ENCODE data around the gene ADAMTS6. TPM values are rescaled to one million over a fixed set of nuclear protein-coding genes. Genes with fewer than 3 reads are reported as not detected.

The ADAMTS6 gene
- total RNA-seq, 3 donors from 2014 or later (not counting 1 experiment from before 2014, with no cell fraction given), result 0.47 to 1.4 (median 1.1) TPM

DNA sequence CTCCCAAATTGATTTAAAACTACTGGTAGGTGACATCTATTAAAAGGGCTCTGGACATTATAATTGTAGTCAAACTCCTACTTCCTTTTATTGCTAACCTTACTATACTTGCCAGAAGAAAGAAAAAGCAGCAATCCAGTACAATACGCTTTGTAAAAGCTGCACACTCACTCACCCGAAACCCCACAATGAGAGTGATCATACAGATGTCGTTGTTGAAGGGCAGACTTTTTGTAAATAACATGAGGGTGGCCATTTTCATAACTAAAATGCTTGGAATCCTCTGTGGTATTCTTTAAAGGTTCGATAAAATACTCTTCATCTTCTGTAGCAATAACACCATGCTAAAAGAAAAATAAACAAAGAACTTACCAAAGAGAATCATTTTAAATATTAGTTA, 21.7 kb downstream of the ADAMTS6 start:
- DNase-seq, result no peak
- Mint-ChIP-seq H3K4me3 (no peak overlapping the region), H3K36me3 (no peaks in the 10 kb centered on the region), H3K4me1 (no peaks in the 10 kb centered on the region), H3K9me3 (no peaks in the 10 kb centered on the region), H3K27me3 (ENCODE audit: low read depth in 2 of 2) (peaks cover 0 to 3% of the 10 kb centered on the region in 2 donors), H3K27ac (no peak overlapping the region)
- no peak for ATAC-seq
- Histone ChIP-seq H3K4me1 (ENCODE audit: control insufficient read depth, insufficient read depth, low read length) (no peaks in the 10 kb centered on the region), H3K9me3 (ENCODE audit: control insufficient read depth, insufficient read depth, low read length) (no peaks in the 10 kb centered on the region), H3K4me3 (ENCODE audit: low read length) (no peak overlapping the region), H3K27ac (ENCODE audit: low read length) (no peak overlapping the region), H3K36me3 (ENCODE audit: control insufficient read depth, insufficient read depth, low read length) (no peaks in the 10 kb centered on the region), H3K27me3 (ENCODE audit: control insufficient read depth, insufficient read depth, low read length) (no peaks in the 10 kb centered on the region)
- intact Hi-C loops (cut with micrococcal nuclease), result no loop called here
- TF ChIP-seq, protein P1, sequence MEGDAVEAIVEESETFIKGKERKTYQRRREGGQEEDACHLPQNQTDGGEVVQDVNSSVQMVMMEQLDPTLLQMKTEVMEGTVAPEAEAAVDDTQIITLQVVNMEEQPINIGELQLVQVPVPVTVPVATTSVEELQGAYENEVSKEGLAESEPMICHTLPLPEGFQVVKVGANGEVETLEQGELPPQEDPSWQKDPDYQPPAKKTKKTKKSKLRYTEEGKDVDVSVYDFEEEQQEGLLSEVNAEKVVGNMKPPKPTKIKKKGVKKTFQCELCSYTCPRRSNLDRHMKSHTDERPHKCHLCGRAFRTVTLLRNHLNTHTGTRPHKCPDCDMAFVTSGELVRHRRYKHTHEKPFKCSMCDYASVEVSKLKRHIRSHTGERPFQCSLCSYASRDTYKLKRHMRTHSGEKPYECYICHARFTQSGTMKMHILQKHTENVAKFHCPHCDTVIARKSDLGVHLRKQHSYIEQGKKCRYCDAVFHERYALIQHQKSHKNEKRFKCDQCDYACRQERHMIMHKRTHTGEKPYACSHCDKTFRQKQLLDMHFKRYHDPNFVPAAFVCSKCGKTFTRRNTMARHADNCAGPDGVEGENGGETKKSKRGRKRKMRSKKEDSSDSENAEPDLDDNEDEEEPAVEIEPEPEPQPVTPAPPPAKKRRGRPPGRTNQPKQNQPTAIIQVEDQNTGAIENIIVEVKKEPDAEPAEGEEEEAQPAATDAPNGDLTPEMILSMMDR (IDR thresholded peaks at IDR 0.05), result no peak
- WGBS (ENCODE audit: insufficient coverage), result 93% methylated on average over 2 of the region's 4 CpGs

DNA sequence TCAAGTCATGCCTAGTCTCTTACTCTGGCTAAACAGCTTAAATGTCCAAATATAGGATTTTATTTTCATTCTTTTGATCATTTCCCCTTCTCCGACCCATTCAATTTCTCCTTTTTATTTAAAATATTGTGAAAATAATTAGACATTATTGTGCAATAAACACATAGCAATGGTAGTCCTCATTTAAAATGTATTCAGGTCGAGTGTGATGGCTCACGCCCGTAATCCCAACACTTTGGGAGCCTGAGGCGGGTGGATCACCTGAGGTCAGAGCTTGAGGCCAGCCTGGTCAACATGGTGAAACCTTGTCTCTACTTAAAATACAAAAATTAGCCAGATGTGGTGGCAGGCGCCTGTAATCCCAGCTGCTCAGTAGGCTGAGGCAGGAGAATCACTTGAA, 26.7 kb downstream of the ADAMTS6 start:
- WGBS (ENCODE audit: insufficient coverage), result 88% methylated on average over 5 of the region's 6 CpGs
- intact Hi-C loops (cut with micrococcal nuclease), result no loop called here
- H3K27me3 Mint-ChIP-seq (ENCODE audit: low read depth in 2 of 2), result peaks cover 0 to 3% of the 10 kb centered on the region in 2 donors

GRCh38 chr5:65451436-65451835, 30.3 kb downstream of the ADAMTS6 start:
- Histone ChIP-seq H3K4me3 (ENCODE audit: low read length) (no peak overlapping the region), H3K27ac (ENCODE audit: low read length) (no peak overlapping the region), H3K36me3 (ENCODE audit: control insufficient read depth, insufficient read depth, low read length) (no peaks in the 10 kb centered on the region), H3K27me3 (ENCODE audit: control insufficient read depth, insufficient read depth, low read length) (no peaks in the 10 kb centered on the region), H3K4me1 (ENCODE audit: control insufficient read depth, insufficient read depth, low read length) (no peaks in the 10 kb centered on the region), H3K9me3 (ENCODE audit: control insufficient read depth, insufficient read depth, low read length) (no peaks in the 10 kb centered on the region)
- no peak overlapping the region for H3K4me3 Mint-ChIP-seq
- WGBS (ENCODE audit: insufficient coverage), result 100% methylated on average over 2 of the region's 2 CpGs
- peaks cover 0 to 2% of the 10 kb centered on the region in 2 donors for H3K27me3 Mint-ChIP-seq (ENCODE audit: low read depth in 2 of 2)
- H3K36me3 Mint-ChIP-seq, result no peaks in the 10 kb centered on the region
- H3K9me3 Mint-ChIP-seq, result no peaks in the 10 kb centered on the region
- H3K4me1 Mint-ChIP-seq, result no peaks in the 10 kb centered on the region
- no peak for DNase-seq
- intact Hi-C loops (cut with micrococcal nuclease), result no loop called here
- no peak overlapping the region for H3K27ac Mint-ChIP-seq
- no peak for ATAC-seq
- TF ChIP-seq, protein P1 (IDR thresholded peaks at IDR 0.05), result no peak

More for the DNA sequence above, 26.7 kb downstream of the ADAMTS6 start:
- no peaks in the 10 kb centered on the region for H3K36me3 Mint-ChIP-seq
- H3K4me1 Mint-ChIP-seq, result no peaks in the 10 kb centered on the region
- Histone ChIP-seq H3K4me1 (ENCODE audit: control insufficient read depth, insufficient read depth, low read length) (no peaks in the 10 kb centered on the region), H3K4me3 (ENCODE audit: low read length) (no peak overlapping the region), H3K27me3 (ENCODE audit: control insufficient read depth, insufficient read depth, low read length) (no peaks in the 10 kb centered on the region), H3K9me3 (ENCODE audit: control insufficient read depth, insufficient read depth, low read length) (no peaks in the 10 kb centered on the region), H3K27ac (ENCODE audit: low read length) (no peak overlapping the region), H3K36me3 (ENCODE audit: control insufficient read depth, insufficient read depth, low read length) (no peaks in the 10 kb centered on the region)
- no peak overlapping the region for H3K4me3 Mint-ChIP-seq
- no peak overlapping the region for H3K27ac Mint-ChIP-seq
- TF ChIP-seq, protein P1 (IDR thresholded peaks at IDR 0.05), result no peak
- no peak for ATAC-seq
- DNase-seq, result no peak
- no peaks in the 10 kb centered on the region for H3K9me3 Mint-ChIP-seq

DNA sequence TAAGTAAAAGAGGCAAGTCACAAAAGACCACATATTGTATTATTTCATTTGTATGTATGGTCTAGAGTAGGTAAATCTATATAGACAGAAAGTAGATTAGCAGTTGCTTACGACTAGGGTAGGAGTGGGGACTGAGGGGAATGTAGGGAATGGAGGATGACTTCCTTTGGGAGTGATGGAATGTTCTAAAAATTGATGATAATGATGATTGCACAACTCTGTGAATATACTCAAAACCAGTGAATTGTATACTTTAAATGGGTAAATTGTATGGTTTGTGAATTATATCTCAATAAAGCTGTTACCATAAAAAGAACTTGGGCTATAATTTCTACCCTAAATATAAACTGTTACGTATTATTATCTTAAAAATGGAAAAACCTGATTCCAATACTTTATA, 35.0 kb downstream of the ADAMTS6 start:
- no peaks in the 10 kb centered on the region for H3K4me1 ChIP-seq (ENCODE audit: control insufficient read depth, insufficient read depth, low read length)
- intact Hi-C loops (cut with micrococcal nuclease), result no loop called here
- H3K27me3 ChIP-seq (ENCODE audit: control insufficient read depth, insufficient read depth, low read length), result no peaks in the 10 kb centered on the region
- no peaks in the 10 kb centered on the region for H3K36me3 Mint-ChIP-seq
- no peak for ATAC-seq
- H3K4me3 Mint-ChIP-seq, result no peak overlapping the region
- peaks cover 0 to 3% of the 10 kb centered on the region in 2 donors for H3K27me3 Mint-ChIP-seq (ENCODE audit: low read depth in 2 of 2)
- 80% methylated on average over 1 of the region's 2 CpGs for WGBS (ENCODE audit: insufficient coverage)
- H3K27ac ChIP-seq (ENCODE audit: low read length), result no peak overlapping the region
- no peak overlapping the region for H3K27ac Mint-ChIP-seq
- H3K4me1 Mint-ChIP-seq, result no peaks in the 10 kb centered on the region
- TF ChIP-seq, protein P1 (IDR thresholded peaks at IDR 0.05), result no peak
- H3K36me3 ChIP-seq (ENCODE audit: control insufficient read depth, insufficient read depth, low read length), result no peaks in the 10 kb centered on the region
- H3K9me3 Mint-ChIP-seq, result no peaks in the 10 kb centered on the region
- H3K4me3 ChIP-seq (ENCODE audit: low read length), result no peak overlapping the region
- DNase-seq, result no peak
- H3K9me3 ChIP-seq (ENCODE audit: control insufficient read depth, insufficient read depth, low read length), result no peaks in the 10 kb centered on the region
